ENCODE data around the gene ZBTB7B.
"Not testable (repeated sequence)": the region's sequence is repeated elsewhere in the genome, so short reads cannot be mapped to it uniquely, and the experiment has no call there.

Gene ZBTB7B

DNA sequence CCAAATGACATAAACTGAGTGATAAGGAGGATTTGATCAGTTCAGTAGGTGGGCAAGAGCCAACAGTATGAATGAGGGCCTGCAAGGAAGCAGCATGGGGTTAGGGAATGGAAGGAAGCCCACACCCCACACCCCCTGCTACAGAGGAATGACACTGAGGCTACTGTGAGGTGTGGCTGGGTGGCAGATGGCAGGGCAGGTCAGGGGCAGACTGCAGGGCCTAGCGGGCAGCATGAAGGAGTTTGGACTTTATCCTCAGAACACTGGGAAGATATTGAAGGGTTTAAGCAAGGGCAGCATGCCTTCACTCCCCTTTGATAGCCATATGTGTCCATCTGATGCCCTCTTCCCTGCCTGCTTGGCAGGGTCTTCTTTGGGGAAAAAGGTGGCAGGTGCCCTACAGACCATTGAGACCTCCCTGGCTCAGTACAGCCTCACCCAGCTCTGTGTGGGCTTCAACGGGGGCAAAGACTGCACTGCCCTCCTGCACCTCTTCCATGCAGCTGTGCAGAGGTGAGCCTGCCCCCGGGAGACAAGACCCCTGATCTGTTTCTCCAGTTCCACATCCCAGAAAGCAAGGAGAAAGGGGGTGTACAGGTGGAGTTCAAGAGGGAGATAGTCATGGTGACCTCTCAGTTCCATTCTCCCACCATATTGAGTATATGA is 13.3 kb upstream of the ZBTB7B start:
- DNase-seq, result no peak

DNA sequence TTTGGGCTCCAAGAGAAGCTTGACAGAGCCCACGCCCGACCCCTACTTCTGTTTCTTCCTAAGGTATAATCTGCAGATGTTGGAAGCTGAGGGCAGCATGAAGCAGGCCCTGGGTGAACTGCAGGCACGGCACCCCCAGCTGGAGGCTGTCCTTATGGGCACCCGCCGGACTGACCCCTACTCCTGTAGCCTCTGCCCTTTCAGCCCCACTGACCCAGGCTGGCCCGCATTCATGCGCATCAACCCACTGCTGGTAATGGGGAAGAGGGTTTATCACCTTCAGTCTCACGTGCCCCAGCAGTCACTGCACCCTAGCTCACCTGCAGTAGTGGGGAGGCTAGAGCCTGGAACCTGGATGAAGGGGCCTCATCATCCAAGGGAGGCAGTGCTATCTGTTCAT is 12.3 kb upstream of the ZBTB7B start:
- DNase-seq, result no peak

DNA sequence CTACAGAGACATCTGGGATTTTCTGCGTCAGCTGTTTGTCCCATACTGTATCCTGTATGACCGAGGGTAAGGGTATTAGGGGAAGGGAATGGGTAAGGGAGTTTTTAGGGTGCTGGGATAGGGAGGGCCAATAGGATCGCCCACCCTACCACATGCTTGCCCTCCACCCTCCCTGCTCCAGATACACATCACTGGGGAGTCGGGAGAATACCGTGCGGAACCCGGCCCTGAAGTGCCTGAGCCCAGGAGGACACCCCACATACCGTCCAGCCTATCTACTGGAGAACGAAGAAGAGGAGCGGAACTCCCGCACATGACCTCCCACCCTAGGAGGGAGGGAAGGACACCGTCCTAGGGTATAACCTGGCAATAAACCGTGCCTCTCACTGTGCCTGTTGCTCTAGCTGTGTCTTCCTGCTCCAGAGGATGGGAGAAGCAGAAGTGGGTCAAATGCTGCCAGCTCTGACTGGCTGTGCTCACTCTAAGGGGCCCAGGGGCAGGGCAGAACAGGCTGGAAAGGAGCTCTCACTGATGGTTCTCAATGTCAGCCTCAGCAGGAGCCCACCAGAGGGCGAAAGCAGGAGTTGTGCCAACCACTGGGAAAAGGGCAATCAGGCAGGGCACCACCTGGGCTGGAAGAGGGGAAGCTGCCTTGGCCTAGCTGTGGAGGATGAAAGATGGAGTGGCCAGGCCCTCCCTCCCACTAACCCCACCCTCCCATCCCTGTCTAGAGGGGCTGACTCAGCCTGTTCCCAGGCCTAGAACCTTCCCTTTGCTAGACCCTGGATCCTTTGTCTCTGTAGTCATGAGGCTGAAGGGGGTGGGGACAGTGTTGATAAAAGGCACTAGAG is 9.7 kb upstream of the ZBTB7B start:
- DNase-seq, result no peak

DNA sequence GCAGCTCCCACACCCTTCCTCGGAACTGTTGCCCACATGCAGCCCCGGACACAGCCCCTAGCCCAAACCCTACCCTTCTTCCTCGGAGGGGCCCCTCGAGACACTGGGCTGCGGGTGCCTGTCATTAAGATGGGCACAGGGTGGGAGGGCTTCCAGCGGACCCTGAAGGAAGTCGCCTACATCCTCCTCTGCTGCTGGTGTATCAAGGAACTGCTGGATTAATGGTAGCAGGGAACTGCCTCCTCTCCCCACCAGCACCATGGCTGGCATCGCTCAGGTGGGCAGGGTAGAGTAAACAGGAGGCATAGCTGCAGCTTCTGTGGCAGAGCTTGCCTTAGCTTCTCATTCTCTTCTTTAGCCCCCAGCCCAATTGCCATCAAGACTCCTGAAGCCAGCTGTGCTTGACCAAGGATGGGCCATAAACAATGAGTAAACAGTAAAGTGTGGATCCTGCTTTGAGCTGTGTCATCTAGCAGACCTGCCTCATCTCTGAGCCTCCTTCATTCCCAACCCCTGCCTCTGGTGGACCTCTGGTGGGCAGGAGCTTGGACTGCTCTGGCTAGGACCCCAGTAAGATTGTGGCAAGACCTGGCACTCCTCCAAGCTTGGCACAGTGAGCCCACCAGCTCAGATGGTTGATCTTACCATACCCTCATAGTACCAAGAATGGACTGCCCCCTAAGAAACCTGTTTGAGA is 8.9 kb upstream of the ZBTB7B start, which contains the start of gene LENEP:
Gene LENEP, plus strand, starts transcription at position 15 of the 697 bp plus-strand sequence. Its CDS starts 22 bp downstream, at position 37.
- no peak for DNase-seq

DNA sequence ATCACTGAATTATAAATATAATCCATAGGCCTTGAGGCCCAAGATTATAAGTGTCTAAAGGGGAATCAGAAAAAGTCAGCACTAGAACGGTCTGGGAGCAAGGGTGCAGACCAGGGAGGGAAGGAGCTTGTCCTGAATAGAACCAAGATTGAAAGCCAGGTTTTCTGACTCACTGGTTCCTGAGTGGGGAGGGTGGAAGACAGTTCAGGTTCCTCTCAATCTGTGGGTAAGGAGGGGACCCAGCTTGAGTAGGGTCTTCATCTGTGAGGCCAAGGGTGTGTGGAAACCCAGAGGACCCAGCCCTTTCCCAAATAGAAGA is 8.4 kb upstream of the ZBTB7B start:
- DNase-seq, result no peak

DNA sequence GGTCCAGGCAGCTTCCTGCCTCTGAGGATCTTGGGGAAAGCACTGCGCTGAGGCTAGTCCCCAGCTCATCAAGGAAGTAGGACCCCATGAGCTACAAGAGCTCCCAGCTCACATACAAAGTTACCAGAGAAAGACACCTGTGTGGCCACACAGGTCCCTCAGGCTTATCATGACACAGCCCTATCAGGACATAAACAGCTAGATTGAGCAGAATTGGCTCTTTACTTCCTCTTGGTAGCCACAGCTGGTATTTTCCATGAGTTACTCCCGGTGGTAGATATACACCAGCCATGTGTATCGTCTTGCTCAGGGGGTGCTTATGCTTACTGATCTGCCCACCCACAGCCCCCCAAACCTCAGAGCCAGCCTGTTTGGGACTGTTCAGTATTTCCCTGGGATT is 8.0 kb upstream of the ZBTB7B start:
- no peak for DNase-seq

DNA sequence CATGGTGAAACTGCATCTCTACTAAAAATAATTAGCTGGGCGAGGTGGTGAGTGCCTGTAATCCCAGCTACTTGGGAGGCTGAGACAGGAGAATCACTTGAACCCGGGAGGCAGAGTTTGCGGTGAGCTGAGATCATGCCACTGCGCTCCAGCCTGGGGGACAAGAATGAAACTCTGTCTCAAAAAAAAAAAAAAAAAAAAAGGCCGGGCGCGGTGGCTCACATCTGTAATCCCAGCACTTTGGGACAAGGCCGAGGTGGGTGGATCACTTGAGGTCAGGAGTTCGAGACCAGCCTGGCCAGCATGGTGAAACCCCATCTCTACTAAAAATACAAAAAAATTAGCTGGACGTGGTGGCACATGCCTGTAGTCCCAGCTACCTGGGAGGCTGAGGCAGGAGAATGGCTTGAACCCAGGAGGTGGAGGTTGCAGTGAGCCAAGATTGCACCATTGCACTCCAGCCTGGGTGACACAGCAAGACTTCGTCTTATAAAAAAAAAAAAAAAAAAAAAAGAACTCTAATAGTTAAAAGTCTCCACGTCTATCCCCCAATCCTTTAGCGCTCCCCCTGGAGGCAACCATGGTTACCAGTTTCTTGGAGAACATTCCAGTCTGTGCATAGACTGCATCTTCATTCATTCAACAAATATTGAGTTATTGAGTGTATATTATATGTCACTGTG is 7.2 kb upstream of the ZBTB7B start:
- not testable (repeated sequence) for DNase-seq

DNA sequence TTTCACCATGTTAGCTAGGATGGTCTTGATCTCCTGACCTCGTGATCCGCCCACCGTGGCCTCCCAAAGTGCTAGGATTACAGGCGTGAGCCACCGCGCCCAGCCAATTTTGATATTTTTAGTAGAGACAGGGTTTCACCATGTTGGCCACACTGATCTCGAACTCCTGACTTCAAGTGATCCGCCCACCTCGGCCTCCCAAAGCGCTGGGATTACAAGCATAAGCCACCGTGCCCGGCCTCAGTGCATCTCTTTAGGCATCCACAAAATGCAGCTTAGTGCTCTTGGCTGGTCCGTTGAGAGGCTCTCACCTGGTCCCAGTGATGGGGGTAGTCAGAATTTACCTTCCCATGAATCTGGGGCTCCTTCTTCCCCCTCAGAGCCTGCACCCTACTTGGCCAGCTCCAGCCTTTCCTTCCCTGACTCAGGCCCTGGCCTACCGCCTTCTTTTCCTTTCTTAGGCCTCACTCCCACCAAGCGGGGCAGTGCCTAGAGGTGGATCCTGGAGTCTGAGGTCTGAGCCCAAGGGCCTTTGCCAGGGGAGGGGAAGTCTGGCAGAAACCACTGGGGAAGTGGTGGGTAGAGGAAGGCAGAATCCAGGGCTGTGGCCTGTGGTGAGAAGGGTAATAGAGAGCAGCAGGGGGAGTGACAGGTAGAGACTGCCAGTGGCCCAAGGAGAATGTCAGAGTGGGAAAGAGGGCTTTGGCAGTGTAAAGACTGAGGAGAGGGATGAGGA is 5.5 kb upstream of the ZBTB7B start:
- DNase-seq, result no peak

DNA sequence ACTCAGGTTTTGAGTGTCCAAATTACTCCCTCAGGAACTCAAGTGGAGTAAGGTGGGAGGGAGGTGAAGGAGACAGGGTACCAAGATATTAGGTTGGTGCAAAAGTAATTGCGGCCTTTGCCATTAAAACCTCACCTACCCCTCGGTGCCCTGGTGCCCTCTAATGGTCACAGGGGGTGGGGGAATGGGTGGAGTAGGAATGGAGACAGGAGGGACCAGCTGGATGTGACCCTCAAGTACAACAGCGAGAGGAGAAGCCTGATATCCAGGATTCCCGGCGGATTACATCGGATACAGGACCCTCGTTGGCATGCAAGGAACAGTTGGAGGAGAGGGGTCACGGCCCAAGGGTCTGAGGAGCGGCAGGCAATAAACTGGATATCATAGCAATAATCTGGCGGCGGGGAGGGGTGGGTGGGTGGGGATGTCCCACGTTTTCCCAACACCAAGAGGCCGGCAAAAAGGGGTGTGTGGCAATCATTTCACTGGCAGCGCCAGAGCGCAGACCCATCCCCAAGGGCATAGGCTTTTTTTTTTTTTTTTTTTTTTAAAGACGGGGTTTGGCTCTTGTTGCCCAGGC is 4.3 kb upstream of the ZBTB7B start:
- no peak for DNase-seq

DNA sequence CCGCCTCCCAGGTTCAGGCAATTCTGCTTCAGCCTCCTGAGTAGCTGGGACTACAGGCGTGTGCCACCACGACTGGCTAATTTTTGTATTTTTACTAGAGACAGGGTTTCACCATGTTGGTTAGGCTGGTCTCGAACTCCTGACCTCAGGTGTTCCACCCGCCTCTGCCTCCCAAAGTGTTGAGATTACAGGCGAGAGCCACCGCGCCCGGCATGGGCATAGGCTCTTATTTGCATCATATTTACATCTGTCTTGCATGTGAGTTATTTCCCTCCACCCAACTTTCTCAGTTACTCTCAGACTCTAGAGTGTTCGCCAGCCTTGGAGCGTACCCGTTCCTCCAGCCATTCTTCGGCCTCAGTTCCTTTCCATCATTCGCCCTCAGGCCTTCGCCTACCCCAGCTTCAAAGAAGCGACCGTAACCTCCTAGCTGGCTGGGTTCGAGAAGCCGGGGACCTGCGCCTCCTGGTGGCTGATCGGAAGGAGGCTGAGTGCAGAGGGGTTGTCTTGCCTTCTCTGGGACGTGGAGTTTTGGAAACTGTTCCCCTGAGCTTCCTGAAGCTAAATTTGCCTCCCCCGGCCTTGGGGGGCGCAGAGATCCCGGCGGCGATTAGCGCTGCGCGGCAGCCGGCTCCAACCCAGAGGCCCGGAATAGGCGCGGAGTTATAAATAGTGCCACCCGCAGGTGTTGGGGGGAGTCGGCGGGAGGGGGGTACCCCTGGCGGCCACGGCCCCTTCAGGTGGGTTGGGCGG is 3.6 kb upstream of the ZBTB7B start:
- no peak for DNase-seq

DNA sequence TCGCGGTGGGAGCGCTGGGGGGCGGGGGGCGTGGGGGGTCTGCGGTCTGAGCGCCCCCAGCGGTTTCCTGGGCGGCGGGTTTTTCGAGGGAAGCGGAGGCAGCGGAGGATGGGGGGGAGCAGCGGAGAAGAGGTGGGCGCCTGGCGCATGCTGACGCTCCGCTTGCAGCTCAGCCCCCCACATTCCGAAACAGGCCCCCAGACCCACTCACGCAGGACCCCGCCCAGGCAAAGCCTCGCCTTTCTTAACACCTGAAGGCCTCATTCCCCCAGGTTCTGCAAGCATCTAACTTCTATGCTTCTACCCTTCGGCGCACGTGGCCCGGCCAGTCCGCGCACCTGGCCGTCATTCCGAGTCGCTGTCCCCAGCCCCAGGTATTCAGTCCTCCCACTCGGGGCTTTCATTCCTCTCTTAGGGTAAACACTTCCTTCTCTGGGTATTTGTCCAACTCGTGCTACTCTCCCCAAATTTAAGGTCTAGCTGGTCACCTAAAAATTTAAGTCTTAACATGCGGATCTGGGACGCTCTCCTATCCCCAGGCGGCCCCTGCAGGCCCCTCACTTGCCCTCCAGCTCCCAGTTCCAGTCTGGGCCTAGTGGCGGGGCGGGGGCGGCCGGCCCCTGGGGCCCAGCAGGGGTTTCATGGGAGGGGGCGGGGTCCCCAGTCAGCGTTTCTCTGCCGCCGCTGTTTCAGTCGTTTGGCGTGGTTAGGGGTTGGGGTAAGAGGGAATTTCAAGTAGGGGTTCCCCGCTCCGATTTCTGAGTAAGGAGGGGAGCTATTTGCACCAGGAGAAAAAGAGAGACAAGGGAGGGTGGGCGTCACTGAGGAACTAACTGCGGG is 2.8 kb upstream of the ZBTB7B start:
- no peak for DNase-seq

DNA sequence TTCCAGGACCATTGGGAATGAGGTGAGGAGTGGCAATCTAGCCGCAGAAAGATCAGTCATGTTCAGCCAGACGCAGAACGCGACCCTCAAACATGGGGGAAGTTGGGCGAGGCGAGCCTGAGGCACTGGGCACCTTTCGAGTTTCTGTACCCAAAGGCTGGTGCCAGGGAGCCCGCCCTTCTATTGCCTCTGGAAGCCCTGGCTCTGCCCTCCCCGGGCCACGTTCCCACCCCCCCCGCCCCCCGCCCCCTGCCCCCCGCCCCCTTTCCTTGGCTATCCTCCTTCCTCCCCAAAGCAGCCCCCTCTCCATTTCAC is 2.2 kb upstream of the ZBTB7B start:
- no peak for DNase-seq

DNA sequence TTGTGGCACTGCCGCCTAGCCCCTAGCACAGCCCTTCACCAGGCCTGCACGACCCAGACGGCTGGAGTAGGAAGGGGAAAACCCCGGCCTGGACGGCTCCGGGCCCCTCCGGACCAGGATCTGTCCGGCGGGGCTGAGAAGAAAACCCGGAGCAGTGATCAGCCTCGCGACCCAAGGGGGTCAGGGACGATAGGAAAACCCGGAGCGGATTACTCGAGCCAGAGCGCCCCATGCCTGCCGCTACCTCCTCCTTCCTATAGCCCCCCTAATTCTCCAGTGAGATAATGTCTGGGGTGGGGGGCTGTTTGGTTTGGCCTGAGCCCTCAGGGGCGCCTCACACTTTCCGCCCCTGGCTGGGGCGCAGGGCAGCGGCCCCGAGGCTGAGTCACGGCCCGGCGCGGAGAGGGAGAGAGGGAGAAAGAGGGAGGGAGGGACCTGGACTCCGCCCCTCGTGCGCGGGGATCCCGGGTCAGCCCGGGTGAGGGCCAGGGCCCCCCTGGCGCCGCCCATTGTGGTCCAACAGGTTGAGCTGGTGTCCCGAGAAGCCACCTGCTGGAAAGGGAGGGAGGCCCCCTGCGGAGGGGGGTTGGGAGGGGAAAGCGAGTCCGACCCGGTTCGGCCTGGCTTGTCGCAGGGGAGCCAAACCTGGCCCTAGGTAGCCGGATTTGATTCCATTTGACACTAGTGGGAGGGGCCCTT is 1.7 kb upstream of the ZBTB7B start:
- peak; percentile 86 for DNase-seq

DNA sequence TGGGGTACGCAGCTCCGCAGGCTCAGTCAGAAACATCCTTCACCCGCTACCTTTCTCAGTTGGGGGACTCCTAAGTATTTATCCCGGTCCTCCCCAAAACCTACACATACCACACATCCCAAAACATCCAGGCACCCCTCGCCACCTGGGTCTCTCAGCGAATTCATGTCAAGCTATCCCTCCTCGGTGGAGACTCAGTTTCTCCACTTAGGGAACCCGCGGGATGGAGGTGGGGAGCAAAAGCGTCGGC is 1.3 kb upstream of the ZBTB7B start:
- DNase-seq, result no peak

DNA sequence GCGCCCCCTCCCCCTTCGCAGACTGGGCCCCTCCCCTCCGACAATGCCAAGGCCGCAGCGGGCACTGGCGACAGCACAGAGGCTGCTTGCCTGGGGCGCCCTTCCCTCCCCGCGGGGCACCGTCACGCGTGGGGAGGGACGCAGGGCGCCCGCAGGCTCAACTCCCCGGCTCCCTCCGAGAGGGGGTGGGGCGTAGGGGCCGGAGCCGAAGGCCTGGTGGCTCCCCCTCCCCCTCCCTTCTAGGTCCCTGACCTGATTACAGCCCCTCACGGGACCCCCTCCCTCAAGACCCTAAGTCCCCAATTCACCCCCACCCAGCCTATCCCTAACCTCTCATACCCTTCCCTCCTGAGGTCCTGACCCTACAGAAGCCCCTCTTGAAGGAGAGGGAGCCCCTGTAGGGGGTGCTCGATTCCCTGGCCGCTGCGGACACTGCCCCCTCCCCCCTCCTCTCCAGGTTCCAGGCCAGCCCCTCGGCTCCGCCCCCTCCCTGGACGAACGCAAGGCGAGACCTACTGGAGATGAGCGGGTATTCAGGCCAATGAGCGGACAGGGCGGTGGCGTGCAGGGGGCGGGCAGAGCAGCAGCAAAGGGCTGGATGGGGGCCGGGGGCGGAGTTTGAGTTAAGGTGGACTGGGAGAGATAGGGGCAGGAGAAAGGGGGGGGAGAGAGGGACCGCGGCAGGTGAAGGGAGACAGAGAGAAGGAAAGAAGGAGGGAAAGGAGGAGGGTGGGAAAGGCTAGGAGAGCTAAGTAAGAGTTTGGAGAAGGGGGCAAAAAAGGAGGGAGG is 733 bp upstream of the ZBTB7B start:
- DNase-seq, result peak; percentile 99

DNA sequence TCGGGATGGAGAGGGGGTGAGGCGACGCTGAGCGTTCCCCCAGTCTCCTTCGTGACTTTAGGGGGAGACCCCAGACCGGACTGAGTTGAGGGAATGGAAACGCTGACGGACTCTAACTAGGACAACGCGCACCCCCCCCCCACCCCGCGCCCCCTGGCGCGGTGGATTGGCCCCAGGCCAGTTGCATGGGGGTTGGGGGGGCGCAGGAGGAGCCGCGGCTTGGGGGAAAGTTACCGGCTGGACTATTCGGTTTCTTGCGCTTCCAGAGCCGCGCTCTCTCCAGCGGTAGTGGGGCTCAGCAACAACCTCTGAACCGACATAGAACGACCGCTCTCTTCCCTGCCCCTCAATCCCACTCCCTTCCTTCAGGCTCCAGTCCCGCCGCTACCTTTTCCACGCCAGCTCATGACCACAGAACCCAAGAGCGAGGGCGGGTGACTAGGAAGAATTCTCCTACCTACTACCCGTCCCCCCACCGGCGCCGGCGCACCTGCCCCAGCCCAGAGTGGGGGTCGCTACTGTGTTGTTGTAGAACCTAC is 694 bp downstream of the ZBTB7B start:
- peak; percentile 25 for DNase-seq

DNA sequence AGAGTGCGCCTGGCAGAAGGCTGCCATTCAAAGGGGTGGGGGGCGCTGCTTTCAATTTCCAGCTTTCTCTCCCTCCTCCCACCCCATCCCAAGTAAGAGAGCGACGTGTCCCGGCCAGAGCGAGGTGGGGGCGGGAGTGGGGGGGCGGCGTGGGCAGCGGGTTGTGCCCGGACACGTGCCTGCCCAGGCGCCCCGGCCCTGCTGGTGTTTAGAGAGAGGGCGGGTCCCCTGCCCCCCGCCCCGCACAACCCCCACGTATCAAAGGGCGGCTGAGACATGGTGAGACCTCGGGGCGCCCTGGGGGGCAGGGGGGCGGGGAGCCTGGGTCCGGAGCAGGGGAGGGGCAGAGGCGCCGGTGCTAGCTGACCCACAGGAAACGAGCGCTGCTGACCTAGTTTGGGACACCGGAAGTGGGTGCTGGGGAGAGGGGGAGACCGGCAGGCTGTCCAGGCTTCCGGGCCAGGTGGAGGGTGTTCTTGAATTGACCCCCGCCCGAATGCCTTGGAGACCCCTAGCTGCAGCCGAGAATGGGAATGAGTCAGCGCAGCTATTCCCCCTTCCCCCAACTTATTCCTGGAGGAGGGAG is 1.3 kb downstream of the ZBTB7B start:
- DNase-seq, result no peak

DNA sequence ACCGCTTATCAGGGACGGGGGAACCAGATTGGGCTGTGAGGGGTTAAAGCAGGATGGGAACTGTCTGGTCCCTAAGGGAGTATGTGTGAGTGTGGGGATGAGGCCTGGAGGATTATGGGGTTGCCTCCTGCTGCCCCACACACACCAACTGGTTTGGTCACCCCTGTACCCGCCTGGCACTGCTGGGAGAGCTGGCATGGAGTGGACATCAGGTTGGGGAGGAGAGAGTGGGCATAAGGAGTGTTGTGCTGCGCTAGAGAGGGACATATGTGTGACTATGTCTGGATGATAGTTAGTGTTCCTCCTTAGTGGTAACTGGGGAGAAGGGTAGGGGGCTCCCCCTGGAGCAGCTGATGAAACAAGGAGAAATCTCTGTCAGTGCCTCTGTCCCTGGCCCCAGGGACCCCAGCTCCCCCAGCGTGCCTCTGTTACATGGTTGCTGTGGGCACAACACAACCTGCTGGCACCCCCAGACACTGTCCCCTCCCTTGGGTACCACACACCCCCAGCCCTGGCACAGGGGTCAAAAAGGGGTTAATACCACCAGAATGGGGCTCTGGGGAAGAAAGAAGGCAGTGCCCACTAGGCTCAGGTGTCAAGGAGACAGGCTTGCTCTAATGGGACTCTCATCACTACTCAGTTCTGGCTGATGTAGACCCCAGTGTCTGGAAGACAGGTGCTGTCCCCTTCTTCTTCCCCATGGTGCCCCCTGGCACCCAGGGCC is 1.9 kb downstream of the ZBTB7B start:
- no peak for DNase-seq

All from NCI-H1092 (cell line).